ENCODE results near the gene SP110.

DNA sequence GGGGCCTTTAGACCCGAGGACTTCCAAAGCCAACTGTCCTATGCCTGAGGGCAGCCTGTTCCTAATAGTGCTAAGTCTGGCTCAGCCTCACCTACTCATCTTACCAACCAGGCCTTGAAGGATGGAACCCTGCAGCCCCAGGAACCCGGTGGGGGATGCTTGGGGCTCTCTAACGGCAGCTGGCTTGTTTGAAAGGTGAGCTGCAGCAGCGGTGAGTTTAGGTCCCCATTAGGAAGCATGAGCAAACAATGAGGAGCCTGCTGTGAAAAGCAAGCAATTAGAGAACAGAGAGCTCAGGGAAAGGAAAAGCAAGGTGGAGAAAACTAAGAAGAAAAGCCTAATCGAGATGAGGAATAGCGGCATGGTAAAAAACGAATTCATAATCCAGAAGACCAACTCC is 39.9 kb downstream of the SP110 start:
- TF ChIP-seq, protein P1, sequence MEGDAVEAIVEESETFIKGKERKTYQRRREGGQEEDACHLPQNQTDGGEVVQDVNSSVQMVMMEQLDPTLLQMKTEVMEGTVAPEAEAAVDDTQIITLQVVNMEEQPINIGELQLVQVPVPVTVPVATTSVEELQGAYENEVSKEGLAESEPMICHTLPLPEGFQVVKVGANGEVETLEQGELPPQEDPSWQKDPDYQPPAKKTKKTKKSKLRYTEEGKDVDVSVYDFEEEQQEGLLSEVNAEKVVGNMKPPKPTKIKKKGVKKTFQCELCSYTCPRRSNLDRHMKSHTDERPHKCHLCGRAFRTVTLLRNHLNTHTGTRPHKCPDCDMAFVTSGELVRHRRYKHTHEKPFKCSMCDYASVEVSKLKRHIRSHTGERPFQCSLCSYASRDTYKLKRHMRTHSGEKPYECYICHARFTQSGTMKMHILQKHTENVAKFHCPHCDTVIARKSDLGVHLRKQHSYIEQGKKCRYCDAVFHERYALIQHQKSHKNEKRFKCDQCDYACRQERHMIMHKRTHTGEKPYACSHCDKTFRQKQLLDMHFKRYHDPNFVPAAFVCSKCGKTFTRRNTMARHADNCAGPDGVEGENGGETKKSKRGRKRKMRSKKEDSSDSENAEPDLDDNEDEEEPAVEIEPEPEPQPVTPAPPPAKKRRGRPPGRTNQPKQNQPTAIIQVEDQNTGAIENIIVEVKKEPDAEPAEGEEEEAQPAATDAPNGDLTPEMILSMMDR (IDR thresholded peaks at IDR 0.05; ENCODE audit: borderline replicate concordance, extremely low read depth, low read length, poor library complexity, severe bottlenecking): no peak
- no peak for TF ChIP-seq EZH2 (IDR thresholded peaks at IDR 0.05; ENCODE audit: borderline replicate concordance, low read depth, low read length, severe bottlenecking)
